Lower lobe of right lung (tissue), 2 donors: ENCODE results near the gene TMEM131. TPM values are rescaled to one million over a fixed set of nuclear protein-coding genes. Genes with fewer than 3 reads are reported as not detected.
"Not testable (repeated sequence)": the region's sequence is repeated elsewhere in the genome, so short reads cannot be mapped to it uniquely, and the experiment has no call there.

ENCODE experiments used
- ATAC-seq, 2 donors: fragments of 200-7000 bp; cut with Tn5 transposase; one replicate each; pipeline ENCODE4 v1.9.1; 2020 to 2022; ENCODE audit warnings: mild to moderate bottlenecking in 2 of 2, moderate library complexity in 2 of 2
- DNase-seq: peaks from one replicate; pipeline ENCODE4 v3.0.0-alpha.2; 2020
- H3K27ac ChIP-seq: fragments of 200-600 bp; one replicate; pipeline ENCODE4 v1.8.0; 2022
- H3K27me3 ChIP-seq: fragments of 200-600 bp; one replicate; pipeline ENCODE4 v1.8.0; 2022; ENCODE audit warnings: low read depth
- H3K36me3 ChIP-seq: fragments of 200-600 bp; one replicate; pipeline ENCODE4 v1.8.0; 2022; ENCODE audit warnings: mild to moderate bottlenecking
- H3K4me1 ChIP-seq: fragments of 200-600 bp; one replicate; pipeline ENCODE4 v1.8.0; 2022
- H3K4me3 ChIP-seq: fragments of 200-600 bp; one replicate; pipeline ENCODE4 v1.8.0; 2022; ENCODE audit warnings: mild to moderate bottlenecking
- H3K9me3 ChIP-seq: fragments of 200-600 bp; one replicate; pipeline ENCODE4 v1.8.0; 2022
- intact Hi-C: fragments of 100-400 bp; cut with DNase I; formaldehyde crosslinking; loops from one replicate; pipeline ENCODE4 v1.11.0; 2022
- total RNA-seq: library from RNA; stranded (reverse); fragmentation: NEBNext Ultra II Directional; extraction: Animal tissue kit (Norgen Biotek cat#: 25700); gene quantifications from one replicate; pipeline ENCODE4 v1.2.1, GENCODE V29; 2021
- TF ChIP-seq, protein P1 (sequence below): fragments of 200-600 bp; IDR thresholded peaks from one replicate; pipeline ENCODE4 v1.8.0; 2022; ENCODE audit warnings: antibody characterized with exemption, mild to moderate bottlenecking
- donor health status: DM: no; HTN: yes; CAD: no; lungs with severe emphysema.

The TMEM131 gene
- total RNA-seq, 1 donor from 2014 or later, result 42.2 TPM

DNA sequence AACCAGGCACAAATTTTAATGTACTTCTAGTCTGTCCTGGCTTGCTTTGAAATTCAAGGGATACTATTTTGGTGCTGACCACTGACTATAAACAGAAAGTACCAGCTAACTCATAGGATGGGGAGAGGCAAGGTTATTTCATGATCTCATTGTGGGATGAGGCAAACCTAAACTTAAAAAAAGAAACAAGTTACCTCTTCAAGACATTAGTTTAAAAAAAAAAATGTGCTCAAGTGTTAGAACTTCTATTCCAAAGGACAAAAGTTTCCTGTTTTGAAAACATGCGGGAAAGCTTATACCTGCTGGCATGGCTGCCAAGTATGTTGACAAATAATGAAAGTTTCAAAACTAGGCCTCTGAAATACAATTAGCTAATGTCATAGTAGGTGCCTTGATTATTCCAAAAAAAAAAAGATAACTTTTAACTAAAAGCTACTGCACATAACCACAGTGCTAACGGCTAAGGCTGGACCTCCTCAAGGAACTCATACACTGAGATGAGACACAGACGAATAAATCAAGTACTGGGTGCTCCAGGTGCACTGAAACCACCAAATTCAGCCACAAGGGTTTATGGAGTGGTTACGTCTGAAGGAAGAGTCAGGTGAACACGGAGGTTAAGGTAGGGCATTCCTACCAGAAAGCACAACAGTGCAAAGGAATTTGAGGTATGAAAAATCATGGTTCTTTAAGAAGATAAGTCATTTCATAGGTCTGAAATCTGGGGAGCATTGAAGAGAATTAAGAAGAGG is 38.1 kb downstream of the TMEM131 start:
- Histone ChIP-seq H3K27me3 (no peaks in the 10 kb centered on the region), H3K4me3 (no peak overlapping the region), H3K9me3 (no peaks in the 10 kb centered on the region), H3K36me3 (no peaks in the 10 kb centered on the region), H3K27ac (no peak overlapping the region), H3K4me1 (peaks cover 20% of the 10 kb centered on the region)
- TF ChIP-seq, protein P1, sequence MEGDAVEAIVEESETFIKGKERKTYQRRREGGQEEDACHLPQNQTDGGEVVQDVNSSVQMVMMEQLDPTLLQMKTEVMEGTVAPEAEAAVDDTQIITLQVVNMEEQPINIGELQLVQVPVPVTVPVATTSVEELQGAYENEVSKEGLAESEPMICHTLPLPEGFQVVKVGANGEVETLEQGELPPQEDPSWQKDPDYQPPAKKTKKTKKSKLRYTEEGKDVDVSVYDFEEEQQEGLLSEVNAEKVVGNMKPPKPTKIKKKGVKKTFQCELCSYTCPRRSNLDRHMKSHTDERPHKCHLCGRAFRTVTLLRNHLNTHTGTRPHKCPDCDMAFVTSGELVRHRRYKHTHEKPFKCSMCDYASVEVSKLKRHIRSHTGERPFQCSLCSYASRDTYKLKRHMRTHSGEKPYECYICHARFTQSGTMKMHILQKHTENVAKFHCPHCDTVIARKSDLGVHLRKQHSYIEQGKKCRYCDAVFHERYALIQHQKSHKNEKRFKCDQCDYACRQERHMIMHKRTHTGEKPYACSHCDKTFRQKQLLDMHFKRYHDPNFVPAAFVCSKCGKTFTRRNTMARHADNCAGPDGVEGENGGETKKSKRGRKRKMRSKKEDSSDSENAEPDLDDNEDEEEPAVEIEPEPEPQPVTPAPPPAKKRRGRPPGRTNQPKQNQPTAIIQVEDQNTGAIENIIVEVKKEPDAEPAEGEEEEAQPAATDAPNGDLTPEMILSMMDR, result no peak
- intact Hi-C loops, result no loop called here
- ATAC-seq (peak; percentile 81 to 84), DNase-seq (no peak)

DNA sequence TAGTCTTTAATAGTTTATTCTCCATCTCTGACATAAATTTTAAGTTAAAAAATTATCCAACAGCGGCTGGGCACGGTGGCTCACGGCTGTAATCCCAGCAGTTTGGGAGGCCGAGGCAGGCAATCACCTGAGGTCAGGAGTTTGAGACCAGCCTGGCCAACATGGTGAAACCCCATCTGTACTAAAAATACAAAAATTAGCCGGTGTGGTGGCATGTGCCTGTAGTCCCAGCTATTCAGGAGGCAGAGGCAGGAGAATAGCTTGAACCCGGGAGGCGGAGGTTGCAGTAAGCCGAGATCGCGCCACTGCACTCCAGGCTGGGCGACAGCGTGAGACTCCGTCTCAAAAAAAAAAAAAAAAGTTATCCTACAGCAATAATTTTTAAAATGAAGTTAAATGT is 39.0 kb downstream of the TMEM131 start:
- peaks cover 16% of the 10 kb centered on the region for H3K4me1 ChIP-seq
- ATAC-seq, H3K27ac ChIP-seq, H3K4me3 ChIP-seq, H3K36me3 ChIP-seq, intact Hi-C loops, DNase-seq, H3K27me3 ChIP-seq, H3K9me3 ChIP-seq: not testable (repeated sequence)

DNA sequence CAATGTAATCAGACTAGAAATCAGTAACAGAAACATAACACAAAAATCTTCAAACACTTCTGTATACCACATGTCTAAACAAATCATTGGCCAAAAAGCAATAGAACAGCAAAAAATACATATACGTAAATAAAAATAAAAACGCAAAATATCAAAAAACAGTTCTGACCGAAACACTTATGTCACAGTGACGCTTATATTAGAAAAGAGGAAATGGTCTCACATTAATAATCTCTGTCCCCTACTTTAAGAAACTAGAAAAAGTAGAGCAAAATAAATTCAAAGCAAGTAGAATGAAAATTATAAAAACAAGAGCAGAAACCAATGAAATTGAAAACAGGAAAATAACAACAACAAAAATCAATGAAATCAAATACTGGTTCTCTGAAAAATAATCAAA is 41.9 kb downstream of the TMEM131 start:
- no peaks in the 10 kb centered on the region for H3K27me3 ChIP-seq
- ATAC-seq (no peak), DNase-seq (no peak)
- no peaks in the 10 kb centered on the region for H3K9me3 ChIP-seq
- intact Hi-C loops, result no loop called here
- no peak overlapping the region for H3K27ac ChIP-seq
- H3K4me1 ChIP-seq, result peaks cover 27% of the 10 kb centered on the region
- H3K4me3 ChIP-seq, result no peak overlapping the region
- no peaks in the 10 kb centered on the region for H3K36me3 ChIP-seq
- TF ChIP-seq, protein P1, result no peak

DNA sequence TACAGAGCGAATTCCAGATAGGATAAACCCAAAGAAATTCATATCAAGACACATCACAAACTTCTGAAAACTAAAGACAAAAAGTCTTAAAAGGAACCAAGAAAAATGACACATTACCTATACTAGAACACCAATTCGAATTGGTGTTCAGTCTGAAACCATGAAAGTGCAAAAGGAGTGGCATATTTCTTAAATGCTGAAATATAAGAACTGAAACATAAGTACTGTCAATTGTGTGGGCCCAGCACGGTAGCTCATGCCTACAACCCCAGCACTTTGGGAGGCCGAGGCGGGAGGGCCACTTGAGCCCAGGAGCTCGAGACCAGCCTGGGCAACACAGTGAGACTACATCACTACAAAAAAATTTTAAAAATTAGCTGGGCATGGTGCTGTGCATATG is 43.4 kb downstream of the TMEM131 start:
- TF ChIP-seq, protein P1, result no peak

DNA sequence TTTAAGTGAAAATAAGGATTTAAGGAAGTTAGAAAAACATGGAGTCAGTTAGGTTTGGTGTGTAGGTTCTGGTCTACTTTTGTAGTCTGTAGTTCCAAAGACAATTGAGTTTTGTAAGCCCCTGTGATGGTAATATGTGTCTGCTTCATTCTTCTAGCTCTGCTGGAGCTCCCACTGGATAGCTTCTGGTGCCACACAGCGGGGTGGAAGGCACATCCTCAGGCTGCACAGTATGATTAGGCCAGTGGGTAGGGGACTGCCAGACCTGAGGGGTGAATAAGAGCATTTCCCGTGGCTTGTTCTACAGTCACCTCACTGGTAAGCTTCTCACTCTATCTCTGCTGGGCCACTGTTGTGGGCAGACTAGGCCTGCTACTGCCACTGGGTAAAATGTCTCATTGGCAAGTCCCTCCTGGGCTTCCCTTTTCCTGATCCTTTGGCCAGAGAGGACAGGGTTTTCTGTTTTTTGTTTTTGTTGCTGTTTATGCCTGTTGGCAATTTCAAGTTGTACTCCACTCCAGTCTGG is 44.5 kb downstream of the TMEM131 start:
- peak in 1 of 2 donors; percentile 29 for ATAC-seq
- H3K36me3 ChIP-seq, result no peaks in the 10 kb centered on the region
- peaks cover 11% of the 10 kb centered on the region for H3K4me1 ChIP-seq

More for the DNA sequence above, 43.4 kb downstream of the TMEM131 start:
- H3K9me3 ChIP-seq, result no peaks in the 10 kb centered on the region
- DNase-seq, result no peak
- no peak overlapping the region for H3K4me3 ChIP-seq
- H3K4me1 ChIP-seq, result peaks cover 16% of the 10 kb centered on the region
- intact Hi-C loops, result no loop called here
- no peaks in the 10 kb centered on the region for H3K36me3 ChIP-seq
- H3K27me3 ChIP-seq, result no peaks in the 10 kb centered on the region
- ATAC-seq, result no peak
- H3K27ac ChIP-seq, result no peak overlapping the region

More for the DNA sequence above, 44.5 kb downstream of the TMEM131 start:
- H3K27ac ChIP-seq, result no peak overlapping the region
- H3K4me3 ChIP-seq, result no peak overlapping the region
- TF ChIP-seq, protein P1, result no peak
- H3K9me3 ChIP-seq, result no peaks in the 10 kb centered on the region
- DNase-seq, result no peak
- no peaks in the 10 kb centered on the region for H3K27me3 ChIP-seq
- intact Hi-C loops, result no loop called here
